Measurements from ENCODE around the gene PIAS1.

Gene PIAS1

DNA sequence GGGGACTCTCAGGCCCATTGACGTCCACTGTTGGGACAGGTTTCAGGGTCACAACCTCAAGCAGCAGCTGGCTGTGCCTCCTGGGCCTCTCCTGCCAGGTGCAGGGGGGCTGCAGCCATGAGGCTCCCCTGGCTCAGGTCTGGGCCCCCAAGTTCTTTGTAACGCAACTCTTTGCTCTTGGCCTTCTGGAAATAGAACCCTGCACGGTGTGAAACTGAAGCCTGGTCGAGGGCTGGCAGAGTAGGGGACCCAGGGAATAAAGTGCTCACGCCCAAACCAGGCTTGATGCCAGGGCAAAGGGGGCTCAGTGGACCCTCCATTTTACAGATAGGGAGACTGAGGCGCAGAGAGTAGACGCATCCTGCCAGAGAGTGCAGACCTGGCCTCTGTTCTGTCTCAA is 150.2 kb downstream of the PIAS1 start:
- H3K79me2 ChIP-seq (ENCODE audit: insufficient read depth, low read length), result peaks cover 29% of the 10 kb centered on the region

DNA sequence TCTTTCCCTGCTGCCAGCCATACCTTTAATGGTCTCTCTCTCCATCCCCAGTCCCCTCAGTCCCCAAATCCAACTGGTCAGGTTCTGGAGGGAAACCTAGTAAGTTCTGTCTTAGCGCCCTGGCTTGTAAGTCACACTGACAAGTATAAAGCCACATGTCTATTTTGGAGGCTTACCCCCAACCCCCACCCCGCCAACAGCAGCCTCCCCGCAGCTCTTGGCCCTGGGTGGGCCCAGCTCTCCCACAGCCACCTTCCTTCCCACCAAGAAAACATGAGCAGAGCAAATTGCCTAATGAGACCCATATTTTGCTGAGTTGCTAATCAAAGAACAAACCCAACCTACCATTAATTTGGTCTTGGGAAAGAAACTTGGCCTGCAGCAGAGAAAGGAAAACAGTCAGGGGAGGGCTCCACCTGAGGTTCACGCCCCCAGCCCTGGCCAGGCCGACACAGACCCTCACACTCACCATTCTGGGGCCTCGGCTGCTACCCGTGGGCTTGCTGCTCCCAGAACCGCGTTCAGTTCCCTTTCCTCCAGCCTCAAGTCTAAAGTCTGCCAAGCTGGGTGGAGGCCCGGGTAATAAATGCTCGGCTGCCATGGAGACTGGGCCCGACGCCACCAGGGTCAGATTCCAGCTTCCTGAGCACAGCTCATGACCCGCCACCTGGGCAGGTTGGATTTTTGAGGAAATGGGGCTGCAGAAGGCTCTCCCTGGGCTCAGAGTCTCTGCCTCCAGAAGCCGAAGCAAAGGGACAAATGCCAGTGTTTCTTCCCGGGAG is 150.9 kb downstream of the PIAS1 start, which contains the start of gene CALML4:
Gene CALML4, minus strand, starts transcription at position 557 of the 782 bp plus-strand sequence. Its CDS starts 85 bp downstream, at position 472.
- H3F3A ChIP-seq (ENCODE audit: insufficient read depth), result peaks cover 5% of the 10 kb centered on the region
- no peak within 1 kb of the TSS for H3K9ac ChIP-seq (ENCODE audit: low read length)
- H3K36me3 ChIP-seq (ENCODE audit: low read length), result no peaks in the 10 kb centered on the region
- H3K79me2 ChIP-seq (ENCODE audit: insufficient read depth, low read length), result peaks cover 32% of the 10 kb centered on the region
- no peak for TF ChIP-seq EZH2phosphoT487 (conservative IDR thresholded peaks at IDR 0.05; ENCODE audit: low read length)
- TF ChIP-seq, protein P1, sequence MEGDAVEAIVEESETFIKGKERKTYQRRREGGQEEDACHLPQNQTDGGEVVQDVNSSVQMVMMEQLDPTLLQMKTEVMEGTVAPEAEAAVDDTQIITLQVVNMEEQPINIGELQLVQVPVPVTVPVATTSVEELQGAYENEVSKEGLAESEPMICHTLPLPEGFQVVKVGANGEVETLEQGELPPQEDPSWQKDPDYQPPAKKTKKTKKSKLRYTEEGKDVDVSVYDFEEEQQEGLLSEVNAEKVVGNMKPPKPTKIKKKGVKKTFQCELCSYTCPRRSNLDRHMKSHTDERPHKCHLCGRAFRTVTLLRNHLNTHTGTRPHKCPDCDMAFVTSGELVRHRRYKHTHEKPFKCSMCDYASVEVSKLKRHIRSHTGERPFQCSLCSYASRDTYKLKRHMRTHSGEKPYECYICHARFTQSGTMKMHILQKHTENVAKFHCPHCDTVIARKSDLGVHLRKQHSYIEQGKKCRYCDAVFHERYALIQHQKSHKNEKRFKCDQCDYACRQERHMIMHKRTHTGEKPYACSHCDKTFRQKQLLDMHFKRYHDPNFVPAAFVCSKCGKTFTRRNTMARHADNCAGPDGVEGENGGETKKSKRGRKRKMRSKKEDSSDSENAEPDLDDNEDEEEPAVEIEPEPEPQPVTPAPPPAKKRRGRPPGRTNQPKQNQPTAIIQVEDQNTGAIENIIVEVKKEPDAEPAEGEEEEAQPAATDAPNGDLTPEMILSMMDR (IDR thresholded peaks at IDR 0.05; ENCODE audit: insufficient read depth, low read length, poor library complexity, severe bottlenecking), result no peak
- H2AFZ ChIP-seq (ENCODE audit: low read depth, low read length, severe bottlenecking), result no peak within 1 kb of the TSS
- no peaks in the 10 kb centered on the region for H3K9me2 ChIP-seq (replicated peaks; ENCODE audit: insufficient read depth, low read length)
- H3K4me3 ChIP-seq (ENCODE audit: insufficient read depth, low read length, poor library complexity, severe bottlenecking), result no peak within 1 kb of the TSS
- H3K4me2 ChIP-seq (ENCODE audit: low read depth, low read length, poor library complexity, severe bottlenecking), result no peak within 1 kb of the TSS
- no peak within 1 kb of the TSS for H3K27ac ChIP-seq (ENCODE audit: low read depth, low read length)
- no peaks in the 10 kb centered on the region for H4K20me1 ChIP-seq (ENCODE audit: low read depth, low read length)
- H3K9me3 ChIP-seq (ENCODE audit: insufficient read depth, low read length), result no peaks in the 10 kb centered on the region
- H3K27me3 ChIP-seq (ENCODE audit: low read length), result no peaks in the 10 kb centered on the region

More for the DNA sequence above, 150.2 kb downstream of the PIAS1 start:
- no peak overlapping the region for H3K4me2 ChIP-seq (ENCODE audit: low read depth, low read length, poor library complexity, severe bottlenecking)
- no peak overlapping the region for H2AFZ ChIP-seq (ENCODE audit: low read depth, low read length, severe bottlenecking)
- TF ChIP-seq, protein P1 (IDR thresholded peaks at IDR 0.05; ENCODE audit: insufficient read depth, low read length, poor library complexity, severe bottlenecking), result no peak
- no peak for TF ChIP-seq EZH2phosphoT487 (conservative IDR thresholded peaks at IDR 0.05; ENCODE audit: low read length)
- H3K27me3 ChIP-seq (ENCODE audit: low read length), result no peaks in the 10 kb centered on the region
- no peak overlapping the region for H3K27ac ChIP-seq (ENCODE audit: low read depth, low read length)
- H3K36me3 ChIP-seq (ENCODE audit: low read length), result no peaks in the 10 kb centered on the region
- no peaks in the 10 kb centered on the region for H3K9me2 ChIP-seq (replicated peaks; ENCODE audit: insufficient read depth, low read length)
- H3K9me3 ChIP-seq (ENCODE audit: insufficient read depth, low read length), result no peaks in the 10 kb centered on the region
- H4K20me1 ChIP-seq (ENCODE audit: low read depth, low read length), result no peaks in the 10 kb centered on the region
- H3K4me3 ChIP-seq (ENCODE audit: insufficient read depth, low read length, poor library complexity, severe bottlenecking), result no peak overlapping the region
- peaks cover 2% of the 10 kb centered on the region for H3F3A ChIP-seq (ENCODE audit: insufficient read depth)
- H3K9ac ChIP-seq (ENCODE audit: low read length), result no peak overlapping the region

DNA sequence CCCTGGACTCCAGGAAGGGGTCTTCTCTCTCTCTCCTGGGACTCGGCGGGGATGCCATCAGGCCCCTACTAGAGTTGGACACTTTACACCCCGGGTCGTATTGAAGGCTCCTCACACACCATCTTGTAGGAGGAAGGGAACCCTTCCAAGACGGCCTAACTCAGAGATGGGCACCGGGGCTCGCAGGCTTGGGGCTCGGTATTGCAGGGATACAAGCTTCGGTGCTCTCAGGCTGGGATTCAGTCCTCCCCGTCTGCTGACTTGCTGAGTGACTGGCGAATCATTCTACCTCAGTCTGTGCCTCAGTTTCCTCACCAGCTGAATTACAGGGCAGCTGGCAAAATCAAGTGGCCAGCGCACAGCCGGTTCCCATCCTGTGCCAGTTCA is 151.4 kb downstream of the PIAS1 start:
- Histone ChIP-seq H3K36me3 (ENCODE audit: low read length) (no peaks in the 10 kb centered on the region), H3K4me3 (ENCODE audit: insufficient read depth, low read length, poor library complexity, severe bottlenecking) (no peak overlapping the region), H2AFZ (ENCODE audit: low read depth, low read length, severe bottlenecking) (no peak overlapping the region), H3K9me2 (replicated peaks; ENCODE audit: insufficient read depth, low read length) (no peaks in the 10 kb centered on the region), H3K79me2 (ENCODE audit: insufficient read depth, low read length) (peaks cover 32% of the 10 kb centered on the region), H3K27ac (ENCODE audit: low read depth, low read length) (no peak overlapping the region), H3K9ac (ENCODE audit: low read length) (no peak overlapping the region), H3K27me3 (ENCODE audit: low read length) (no peaks in the 10 kb centered on the region), H3K4me2 (ENCODE audit: low read depth, low read length, poor library complexity, severe bottlenecking) (no peak overlapping the region), H3K9me3 (ENCODE audit: insufficient read depth, low read length) (no peaks in the 10 kb centered on the region), H3F3A (ENCODE audit: insufficient read depth) (peaks cover 5% of the 10 kb centered on the region), H4K20me1 (ENCODE audit: low read depth, low read length) (no peaks in the 10 kb centered on the region)
- no peak for TF ChIP-seq EZH2phosphoT487 (conservative IDR thresholded peaks at IDR 0.05; ENCODE audit: low read length)
- TF ChIP-seq, protein P1 (IDR thresholded peaks at IDR 0.05; ENCODE audit: insufficient read depth, low read length, poor library complexity, severe bottlenecking), result no peak

Data from SU-DHL-6 (cell line).